HepG2 (cell line): ENCODE results near the gene ACOXL. TPM values are rescaled to one million over a fixed set of nuclear protein-coding genes. Genes with fewer than 3 reads are reported as not detected.
A peak's percentile ranks its signal among the peaks of the same experiment; 100 is the strongest.

Source experiments
- AGO1 ChIP-seq: fragments of 200-400 bp; formaldehyde crosslinking; IDR thresholded peaks from 2 replicates; pipeline ENCODE4 v1.6.1; 2017; ENCODE audit warnings: mild to moderate bottlenecking, low read depth, low read length, moderate library complexity; ENCODE audit not compliant: poor library complexity, severe bottlenecking
- CEBPG ChIP-seq: IDR thresholded peaks from 2 replicates; pipeline ENCODE4 v1.6.1; 2016
- DMAP1 ChIP-seq: IDR thresholded peaks from 2 replicates; pipeline ENCODE4 v1.6.1; 2016
- HIVEP1 ChIP-seq: sonication (generic); formaldehyde crosslinking; IDR thresholded peaks from 2 replicates; pipeline ENCODE4 v1.4.0; 2020; ENCODE audit warnings: mild to moderate bottlenecking, missing genetic modification reagents
- HOXA5 ChIP-seq: sonication (generic); formaldehyde crosslinking; IDR thresholded peaks from 2 replicates; pipeline ENCODE4 v1.4.0; 2020; ENCODE audit warnings: missing genetic modification reagents
- MEF2D ChIP-seq: sonication (generic); formaldehyde crosslinking; IDR thresholded peaks from 2 replicates; pipeline ENCODE4 v1.5.1; 2020; ENCODE audit warnings: mild to moderate bottlenecking, missing genetic modification reagents
- MXI1 ChIP-seq: IDR thresholded peaks from 3 replicates; pipeline ENCODE4 v1.6.1; 2012; ENCODE audit warnings: low read depth, low read length, inconsistent platforms, borderline replicate concordance
- POLR2AphosphoS5 ChIP-seq: IDR thresholded peaks from 2 replicates; pipeline ENCODE4 v1.6.1; 2012; ENCODE audit warnings: low read depth, low read length
- RBAK ChIP-seq: sonication (generic); formaldehyde crosslinking; IDR thresholded peaks from 2 replicates; pipeline ENCODE4 v1.5.1; 2020; ENCODE audit warnings: mild to moderate bottlenecking, missing genetic modification reagents
- SRSF1 ChIP-seq: fragments of 200-400 bp; formaldehyde crosslinking; optimal IDR thresholded peaks from 2 replicates; pipeline ENCODE3; 2017; ENCODE audit warnings: mild to moderate bottlenecking, low read depth, low read length, moderate library complexity
- TBL1XR1 ChIP-seq: fragments of 150-350 bp; IDR thresholded peaks from 2 replicates; pipeline ENCODE4 v1.6.1; 2014; ENCODE audit warnings: borderline replicate concordance, low read length; ENCODE audit not compliant: partially characterized antibody
- TGIF2 ChIP-seq: IDR thresholded peaks from 2 replicates; pipeline ENCODE4 v1.6.1; 2016; ENCODE audit warnings: control low read depth, missing compliant biosample characterization
- TRAFD1 ChIP-seq: sonication (generic); formaldehyde crosslinking; IDR thresholded peaks from 2 replicates; pipeline ENCODE4 v1.5.1; 2020; ENCODE audit warnings: missing genetic modification reagents, mild to moderate bottlenecking, borderline replicate concordance
- ZC3H13 ChIP-seq: sonication (generic); formaldehyde crosslinking; IDR thresholded peaks from 2 replicates; pipeline ENCODE4 v1.8.1; 2023; ENCODE audit warnings: mild to moderate bottlenecking, missing genetic modification reagents, moderate library complexity
- ZFYVE20 ChIP-seq: sonication (generic); formaldehyde crosslinking; IDR thresholded peaks from 2 replicates; pipeline ENCODE4 v1.8.0; 2023; ENCODE audit warnings: low read depth, mild to moderate bottlenecking, moderate library complexity, missing genetic modification reagents, borderline replicate concordance
- ZNF260 ChIP-seq: sonication (generic); formaldehyde crosslinking; IDR thresholded peaks from 2 replicates; pipeline ENCODE4 v1.4.0; 2020; ENCODE audit warnings: missing genetic modification reagents, low read depth, mild to moderate bottlenecking, borderline replicate concordance
- ZNF597 ChIP-seq: sonication (generic); formaldehyde crosslinking; IDR thresholded peaks from 2 replicates; pipeline ENCODE4 v1.5.0; 2020; ENCODE audit warnings: missing genetic modification reagents
- ZNF737 ChIP-seq: sonication (generic); formaldehyde crosslinking; IDR thresholded peaks from 2 replicates; pipeline ENCODE4 v1.5.0; 2020; ENCODE audit warnings: missing genetic modification reagents, mild to moderate bottlenecking, borderline replicate concordance
- ZNF740 ChIP-seq: sonication (generic); formaldehyde crosslinking; IDR thresholded peaks from 2 replicates; pipeline ENCODE4 v1.4.0; 2020; ENCODE audit warnings: missing genetic modification reagents
- ZSCAN21 ChIP-seq: sonication (generic); formaldehyde crosslinking; IDR thresholded peaks from 2 replicates; pipeline ENCODE4 v1.8.0; 2022; ENCODE audit warnings: mild to moderate bottlenecking, missing genetic modification reagents, moderate library complexity, borderline replicate concordance
- ZSCAN9 ChIP-seq: IDR thresholded peaks from 2 replicates; pipeline ENCODE4 v1.6.1; 2016; ENCODE audit warnings: borderline replicate concordance
- polyA plus RNA-seq, 8 experiments: library from polyadenylated mRNA; depleted of rRNA in 3 of 8; stranded (reverse) in 7 of 8; unstranded in 1 of 8; fragments of >200 nt; fragmentation: Illumina TruSeq in 4 of 8; extraction: Trizol in 4 of 8; gene quantifications; 2 replicates each; pipeline versions ENCODE4 v1.2.1 to v1.2.3, GENCODE V29; 2011 to 2016; ENCODE audit warnings: low read depth in 4 of 8, missing spikeins in 1 of 8, mixed read lengths in 1 of 8; ENCODE audit not compliant: insufficient read depth in 1 of 8
- total RNA-seq, 5 experiments: library from RNA; depleted of rRNA; stranded (reverse); fragments of >200 nt; fragmentation: Illumina TruSeq; extraction: Trizol; gene quantifications; 2 replicates each; pipeline ENCODE4 v1.2.3, GENCODE V29; 2016; ENCODE audit warnings: low read depth in 1 of 5
- TF ChIP-seq, protein P1 (sequence below): IDR thresholded peaks from 2 replicates; pipeline ENCODE4 v1.6.1; 2016; ENCODE audit warnings: low read depth
- TF ChIP-seq, protein P2 (sequence below): sonication (generic); formaldehyde crosslinking; IDR thresholded peaks from 2 replicates; pipeline ENCODE4 v1.4.0; 2020; ENCODE audit warnings: mild to moderate bottlenecking, missing genetic modification reagents

Gene ACOXL
- total and polyA plus RNA-seq, 2 of the 13 experiments (the other 11 are each of a cell fraction or from before 2014, with no cell fraction given): not detected

GRCh38 chr2:111122631-111123421 is 390.5 kb downstream of the ACOXL start (continued):
- TF ChIP-seq, protein P1, sequence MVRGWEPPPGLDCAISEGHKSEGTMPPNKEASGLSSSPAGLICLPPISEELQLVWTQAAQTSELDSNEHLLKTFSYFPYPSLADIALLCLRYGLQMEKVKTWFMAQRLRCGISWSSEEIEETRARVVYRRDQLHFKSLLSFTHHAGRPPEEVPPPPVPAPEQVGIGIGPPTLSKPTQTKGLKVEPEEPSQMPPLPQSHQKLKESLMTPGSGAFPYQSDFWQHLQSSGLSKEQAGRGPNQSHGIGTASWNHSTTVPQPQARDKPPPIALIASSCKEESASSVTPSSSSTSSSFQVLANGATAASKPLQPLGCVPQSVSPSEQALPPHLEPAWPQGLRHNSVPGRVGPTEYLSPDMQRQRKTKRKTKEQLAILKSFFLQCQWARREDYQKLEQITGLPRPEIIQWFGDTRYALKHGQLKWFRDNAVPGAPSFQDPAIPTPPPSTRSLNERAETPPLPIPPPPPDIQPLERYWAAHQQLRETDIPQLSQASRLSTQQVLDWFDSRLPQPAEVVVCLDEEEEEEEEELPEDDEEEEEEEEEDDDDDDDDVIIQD (CRISPR knock-in tag): no peak
- TF ChIP-seq ZFYVE20 (CRISPR knock-in tag): no peak
- peak; percentile 49 for TF ChIP-seq SRSF1
- TF ChIP-seq MXI1: no peak; the same call in 1 of the 3 replicates
- no peak for TF ChIP-seq CEBPG (CRISPR knock-in tag)
- TF ChIP-seq TBL1XR1: no peak
- 0 out of 2 replicates have a peak, but pooled peaks have one; percentile 28 for TF ChIP-seq DMAP1 (CRISPR knock-in tag)
- 0 out of 2 replicates have a peak, but pooled peaks have one; percentile 32 for TF ChIP-seq ZNF737 (CRISPR knock-in tag)
- TF ChIP-seq TGIF2: no peak; the same call in 1 of the 2 replicates
- TF ChIP-seq ZSCAN21: no peak
- no peak for TF ChIP-seq TRAFD1 (CRISPR knock-in tag)
- TF ChIP-seq, protein P2, sequence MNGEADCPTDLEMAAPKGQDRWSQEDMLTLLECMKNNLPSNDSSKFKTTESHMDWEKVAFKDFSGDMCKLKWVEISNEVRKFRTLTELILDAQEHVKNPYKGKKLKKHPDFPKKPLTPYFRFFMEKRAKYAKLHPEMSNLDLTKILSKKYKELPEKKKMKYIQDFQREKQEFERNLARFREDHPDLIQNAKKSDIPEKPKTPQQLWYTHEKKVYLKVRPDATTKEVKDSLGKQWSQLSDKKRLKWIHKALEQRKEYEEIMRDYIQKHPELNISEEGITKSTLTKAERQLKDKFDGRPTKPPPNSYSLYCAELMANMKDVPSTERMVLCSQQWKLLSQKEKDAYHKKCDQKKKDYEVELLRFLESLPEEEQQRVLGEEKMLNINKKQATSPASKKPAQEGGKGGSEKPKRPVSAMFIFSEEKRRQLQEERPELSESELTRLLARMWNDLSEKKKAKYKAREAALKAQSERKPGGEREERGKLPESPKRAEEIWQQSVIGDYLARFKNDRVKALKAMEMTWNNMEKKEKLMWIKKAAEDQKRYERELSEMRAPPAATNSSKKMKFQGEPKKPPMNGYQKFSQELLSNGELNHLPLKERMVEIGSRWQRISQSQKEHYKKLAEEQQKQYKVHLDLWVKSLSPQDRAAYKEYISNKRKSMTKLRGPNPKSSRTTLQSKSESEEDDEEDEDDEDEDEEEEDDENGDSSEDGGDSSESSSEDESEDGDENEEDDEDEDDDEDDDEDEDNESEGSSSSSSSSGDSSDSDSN (CRISPR knock-in tag): peak; percentile 76
- no peak for TF ChIP-seq HIVEP1 (CRISPR knock-in tag)
- no peak for TF ChIP-seq ZNF740 (CRISPR knock-in tag)
- peak; percentile 11; the same call in 1 of the 2 replicates for TF ChIP-seq POLR2AphosphoS5
- TF ChIP-seq ZNF597 (CRISPR knock-in tag): no peak
- no peak for TF ChIP-seq ZSCAN9
- TF ChIP-seq ZC3H13 (CRISPR knock-in tag): peak; percentile 56; the same call in 1 of the 2 replicates
- peak; percentile 26 for TF ChIP-seq AGO1
- no peak for TF ChIP-seq ZNF260 (CRISPR knock-in tag)
- TF ChIP-seq MEF2D (CRISPR knock-in tag): peak; percentile 75; the same call in 1 of the 2 replicates
- TF ChIP-seq RBAK (CRISPR knock-in tag): no peak
- no peak for TF ChIP-seq HOXA5 (CRISPR knock-in tag)
